HepG2 (cell line): ENCODE measurements around the gene TTYH1. TPM values are rescaled to one million over a fixed set of nuclear protein-coding genes. Genes with fewer than 3 reads are reported as not detected.

Experiments used
- CERS6 ChIP-seq: sonication (generic); formaldehyde crosslinking; IDR thresholded peaks from 2 replicates; pipeline ENCODE4 v1.5.0; 2020; ENCODE audit warnings: missing genetic modification reagents
- CSRNP2 ChIP-seq: sonication (generic); formaldehyde crosslinking; conservative IDR thresholded peaks from 2 replicates; pipeline ENCODE4 v1.8.0; 2022; ENCODE audit warnings: low read depth, missing genetic modification reagents
- DMTF1 ChIP-seq: sonication (generic); formaldehyde crosslinking; IDR thresholded peaks from 2 replicates; pipeline ENCODE4 v1.4.0; 2020; ENCODE audit warnings: mild to moderate bottlenecking, missing genetic modification reagents
- DPF2 ChIP-seq: sonication (generic); formaldehyde crosslinking; IDR thresholded peaks from 2 replicates; pipeline ENCODE4 v1.4.0; 2020; ENCODE audit warnings: mild to moderate bottlenecking, low read depth, missing genetic modification reagents, borderline replicate concordance
- MAFF ChIP-seq: IDR thresholded peaks from 2 replicates; pipeline ENCODE4 v1.6.1; 2011; ENCODE audit warnings: low read depth, low read length, improper control_type of control experiment
- MEIS2 ChIP-seq: sonication (generic); formaldehyde crosslinking; IDR thresholded peaks from 2 replicates; pipeline ENCODE4 v1.9.0; 2021; ENCODE audit warnings: mild to moderate bottlenecking, missing genetic modification reagents
- MNT ChIP-seq: fragments of 450-650 bp; IDR thresholded peaks from 2 replicates; pipeline ENCODE4 v1.6.1; 2016
- MYC ChIP-seq: sonication (generic); formaldehyde crosslinking; IDR thresholded peaks from 2 replicates; pipeline ENCODE4 v1.9.0; 2021; ENCODE audit warnings: missing genetic modification reagents, borderline replicate concordance
- NCOA1 ChIP-seq: sonication (generic); formaldehyde crosslinking; IDR thresholded peaks from 2 replicates; pipeline ENCODE4 v1.9.0; 2021; ENCODE audit warnings: missing genetic modification reagents
- SRSF1 ChIP-seq: fragments of 200-400 bp; formaldehyde crosslinking; optimal IDR thresholded peaks from 2 replicates; pipeline ENCODE3; 2017; ENCODE audit warnings: mild to moderate bottlenecking, low read depth, low read length, moderate library complexity
- TRAFD1 ChIP-seq: sonication (generic); formaldehyde crosslinking; IDR thresholded peaks from 2 replicates; pipeline ENCODE4 v1.5.1; 2020; ENCODE audit warnings: missing genetic modification reagents, mild to moderate bottlenecking, borderline replicate concordance
- ZFP91 ChIP-seq: sonication (generic); formaldehyde crosslinking; IDR thresholded peaks from 2 replicates; pipeline ENCODE4 v1.9.0; 2022; ENCODE audit warnings: missing genetic modification reagents, mild to moderate bottlenecking, borderline replicate concordance
- ZNF569 ChIP-seq: sonication (generic); formaldehyde crosslinking; IDR thresholded peaks from 2 replicates; pipeline ENCODE4 v1.5.0; 2020; ENCODE audit warnings: mild to moderate bottlenecking, missing genetic modification reagents, moderate library complexity, borderline replicate concordance
- ZNF740 ChIP-seq: sonication (generic); formaldehyde crosslinking; IDR thresholded peaks from 2 replicates; pipeline ENCODE4 v1.4.0; 2020; ENCODE audit warnings: missing genetic modification reagents
- ZSCAN29 ChIP-seq: sonication (generic); formaldehyde crosslinking; conservative IDR thresholded peaks from 2 replicates; pipeline ENCODE4 v1.4.0; 2020; ENCODE audit warnings: mild to moderate bottlenecking, missing genetic modification reagents
- polyA plus RNA-seq, 8 experiments: library from polyadenylated mRNA; depleted of rRNA in 3 of 8; stranded (reverse) in 7 of 8; unstranded in 1 of 8; fragments of >200 nt; fragmentation: Illumina TruSeq in 4 of 8; extraction: Trizol in 4 of 8; gene quantifications; 2 replicates each; pipeline versions ENCODE4 v1.2.1 to v1.2.3, GENCODE V29; 2011 to 2016; ENCODE audit warnings: low read depth in 4 of 8, missing spikeins in 1 of 8, mixed read lengths in 1 of 8; ENCODE audit not compliant: insufficient read depth in 1 of 8
- total RNA-seq, 5 experiments: library from RNA; depleted of rRNA; stranded (reverse); fragments of >200 nt; fragmentation: Illumina TruSeq; extraction: Trizol; gene quantifications; 2 replicates each; pipeline ENCODE4 v1.2.3, GENCODE V29; 2016; ENCODE audit warnings: low read depth in 1 of 5

TTYH1 gene
- total and polyA plus RNA-seq, 2 of the 13 experiments (the other 11 are each of a cell fraction or from before 2014, with no cell fraction given) = 6.9 to 19.9 TPM

GRCh38 chr19:54448774-54449700 is 33.8 kb downstream of the TTYH1 start, which contains the start of gene LENG8 (continued):
- TF ChIP-seq DMTF1 = 0 out of 2 replicates have a peak, but pooled peaks have one; percentile 39
- TF ChIP-seq NCOA1 (CRISPR knock-in tag) = no peak
- peak; percentile 55 for TF ChIP-seq SRSF1
- peak; percentile 83 for TF ChIP-seq MYC (CRISPR knock-in tag)
- no peak for TF ChIP-seq ZNF569
- TF ChIP-seq MAFF = no peak
- no peak; the same call in 1 of the 2 replicates for TF ChIP-seq ZNF740 (CRISPR knock-in tag)
- TF ChIP-seq DPF2 (CRISPR knock-in tag) = no peak
- peak; percentile 56 for TF ChIP-seq MEIS2 (CRISPR knock-in tag)
- TF ChIP-seq MNT = peak; percentile 32; the same call in 1 of the 2 replicates
- TF ChIP-seq CERS6 (CRISPR knock-in tag) = no peak
- TF ChIP-seq ZSCAN29 (CRISPR knock-in tag) = no peak; the same call in 1 of the 2 replicates
- TF ChIP-seq CSRNP2 (CRISPR knock-in tag) = no peak
- 0 out of 2 replicates have a peak, but pooled peaks have one; percentile 39 for TF ChIP-seq TRAFD1
- TF ChIP-seq ZFP91 (CRISPR knock-in tag) = peak; percentile 90
